Keratinocyte (primary cell): ENCODE data around the gene UBAC2. TPM values are rescaled to one million over a fixed set of nuclear protein-coding genes. Genes with fewer than 3 reads are reported as not detected.

Experiments used
- DNase-seq: peaks from one replicate; pipeline ENCODE4 v3.0.0-alpha.2; 2011; ENCODE audit warnings: low read depth, missing footprints, low spot score
- FAIRE-seq: peaks from 2 replicates; lab custom pipeline; 2011; peaks lifted over from hg19 to GRCh38; lab: Jason Lieb, UNC
- H2AFZ ChIP-seq: 2 replicates; pipeline ENCODE4 v1.6.0; 2012; ENCODE audit warnings: low read length, control low read depth, inconsistent platforms; ENCODE audit not compliant: control insufficient read depth
- H3K27ac ChIP-seq: 2 replicates; pipeline ENCODE4 v1.5.1; 2011; ENCODE audit warnings: low read length; ENCODE audit not compliant: control insufficient read depth, insufficient read depth
- H3K27me3 ChIP-seq: 3 replicates; pipeline ENCODE4 v1.6.0; 2011; ENCODE audit warnings: low read length; ENCODE audit not compliant: control insufficient read depth, insufficient read depth; ENCODE audit errors: extremely low read depth
- H3K36me3 ChIP-seq, 2 experiments: 2 replicates in 1 of 2; 3 replicates in 1 of 2; pipeline ENCODE4 v1.5.1; 2011; ENCODE audit warnings: low read length in 2 of 2, mild to moderate bottlenecking in 1 of 2; ENCODE audit not compliant: control insufficient read depth in 2 of 2, insufficient read depth in 2 of 2; ENCODE audit errors: extremely low read depth in 1 of 2
- H3K4me1 ChIP-seq: 3 replicates; pipeline ENCODE4 v1.5.1; 2011; ENCODE audit warnings: low read length; ENCODE audit not compliant: control insufficient read depth, insufficient read depth; ENCODE audit errors: extremely low read depth
- H3K4me2 ChIP-seq: 3 replicates; pipeline ENCODE4 v1.6.0; 2011; ENCODE audit warnings: low read depth, low read length; ENCODE audit not compliant: control insufficient read depth, insufficient read depth; ENCODE audit errors: extremely low read depth
- H3K4me3 ChIP-seq, 3 experiments: fragments of 200-600 bp in 1 of 3; sonication (generic) in 1 of 3; 2 replicates in 2 of 3; 3 replicates in 1 of 3; pipeline ENCODE4 v1.5.1; 2011 to 2016; ENCODE audit warnings: low read length in 3 of 3, mild to moderate bottlenecking in 3 of 3, control low read depth in 2 of 3, inconsistent platforms in 1 of 3, low read depth in 1 of 3, mixed read lengths in 1 of 3, mixed run types in 1 of 3, moderate library complexity in 1 of 3; ENCODE audit not compliant: control insufficient read depth in 2 of 3, insufficient read depth in 2 of 3; ENCODE audit errors: extremely low read depth in 1 of 3
- H3K79me2 ChIP-seq: 2 replicates; pipeline ENCODE4 v1.6.0; 2012; ENCODE audit warnings: low read length; ENCODE audit not compliant: control insufficient read depth, insufficient read depth
- H3K9ac ChIP-seq: 3 replicates; pipeline ENCODE4 v1.6.0; 2011; ENCODE audit warnings: low read length; ENCODE audit not compliant: control insufficient read depth, insufficient read depth; ENCODE audit errors: extremely low read depth
- H3K9me1 ChIP-seq: 3 replicates; pipeline ENCODE4 v1.6.0; 2011; ENCODE audit warnings: low read length; ENCODE audit not compliant: control insufficient read depth, insufficient read depth; ENCODE audit errors: extremely low read depth
- H3K9me3 ChIP-seq: 2 replicates; pipeline ENCODE4 v1.5.1; 2012; ENCODE audit warnings: low read depth, low read length; ENCODE audit not compliant: control insufficient read depth
- H4K20me1 ChIP-seq: 3 replicates; pipeline ENCODE4 v1.6.0; 2011; ENCODE audit warnings: low read length; ENCODE audit not compliant: control insufficient read depth, insufficient read depth; ENCODE audit errors: extremely low read depth
- CTCF ChIP-seq, 3 experiments: IDR thresholded peaks in 1 of 3; conservative IDR thresholded peaks in 1 of 3; optimal IDR thresholded peaks in 1 of 3; 2 replicates in 2 of 3; 3 replicates in 1 of 3; pipeline versions ENCODE3 to v1.5.1; 2011; ENCODE audit warnings: low read length in 3 of 3, mild to moderate bottlenecking in 3 of 3, moderate library complexity in 2 of 3, control low read depth in 1 of 3, inconsistent platforms in 1 of 3; ENCODE audit not compliant: insufficient read depth in 2 of 3; ENCODE audit errors: extremely low read depth in 1 of 3
- EZH2 ChIP-seq: IDR thresholded peaks from one replicate; pipeline ENCODE4 v1.6.1; 2012; ENCODE audit warnings: inconsistent platforms, mild to moderate bottlenecking, low read length, moderate library complexity
- dilution Hi-C: fragments of 300-500 bp; cut with MboI; formaldehyde crosslinking; loops from one replicate; pipeline ENCODE4 v1.7.0; 2020; ENCODE audit warnings: low sequenced_read_pairs; ENCODE audit not compliant: extremely low pct_ligation_motif_present
- polyA plus RNA-seq, 5 experiments: library from polyadenylated mRNA; depleted of rRNA in 3 of 5; stranded (reverse) in 3 of 5; stranded (forward) in 1 of 5; unstranded in 1 of 5; fragments of >200 nt; gene quantifications; 1 replicate in 1 of 5; 2 replicates in 3 of 5; 3 replicates in 1 of 5; pipeline versions ENCODE4 v1.2.1 to v1.2.3, GENCODE V29; 2011 to 2012; ENCODE audit warnings: missing spikeins in 2 of 5, low read depth in 1 of 5, low replicate concordance in 1 of 5

The UBAC2 gene
- polyA plus RNA-seq, 1 donor (not counting 4 experiments of a cell fraction or from before 2014, with no cell fraction given) = 104 TPM

GRCh38 chr13:99276706-99277105 is 76.1 kb downstream of the UBAC2 start:
- Histone ChIP-seq H4K20me1 (no peaks in the 10 kb centered on the region), H3K36me3 (peaks cover 0 to 8% of the 10 kb centered on the region in 2 experiments), H3K4me3 (no peak overlapping the region), H3K27me3 (no peaks in the 10 kb centered on the region), H3K27ac (no peak overlapping the region), H2AFZ (no peak overlapping the region), H3K9me1 (no peaks in the 10 kb centered on the region), H3K79me2 (peaks cover 4% of the 10 kb centered on the region), H3K9ac (no peak overlapping the region), H3K4me2 (no peak overlapping the region), H3K4me1 (no peaks in the 10 kb centered on the region), H3K9me3 (no peaks in the 10 kb centered on the region)
- TF ChIP-seq EZH2 = no peak
- TF ChIP-seq CTCF (optimal IDR thresholded peaks at IDR 0.05 in 1 of 3, IDR thresholded peaks at IDR 0.05 in 1 of 3, conservative IDR thresholded peaks at IDR 0.05 in 1 of 3; ENCODE audit: extremely low read depth in 1 of 3, insufficient read depth in 2 of 3, low read length in 3 of 3) = no peak
- DNase-seq (no peak), FAIRE-seq (no peak)
- dilution Hi-C loops = no loop called here

GRCh38 chr13:99277629-99278028 is 77.0 kb downstream of the UBAC2 start:
- TF ChIP-seq EZH2 (no peak), CTCF (optimal IDR thresholded peaks at IDR 0.05 in 1 of 3, IDR thresholded peaks at IDR 0.05 in 1 of 3, conservative IDR thresholded peaks at IDR 0.05 in 1 of 3; ENCODE audit: extremely low read depth in 1 of 3, insufficient read depth in 2 of 3, low read length in 3 of 3) (no peak)
- Histone ChIP-seq H3K4me3 (no peak overlapping the region), H3K9me1 (no peaks in the 10 kb centered on the region), H3K9ac (no peak overlapping the region), H3K9me3 (no peaks in the 10 kb centered on the region), H3K27me3 (no peaks in the 10 kb centered on the region), H4K20me1 (no peaks in the 10 kb centered on the region), H3K36me3 (peaks cover 0 to 8% of the 10 kb centered on the region in 2 experiments), H3K4me1 (no peaks in the 10 kb centered on the region), H3K79me2 (peaks cover 1% of the 10 kb centered on the region), H3K4me2 (no peak overlapping the region), H3K27ac (no peak overlapping the region), H2AFZ (no peak overlapping the region)
- no peak for DNase-seq
- dilution Hi-C loops = no loop called here
- no peak for FAIRE-seq
